ENCODE measurements around the gene EPHB4.
"Not testable (repeated sequence)": the region's sequence is repeated elsewhere in the genome, so short reads cannot be mapped to it uniquely, and the experiment has no call there.

The EPHB4 gene

DNA sequence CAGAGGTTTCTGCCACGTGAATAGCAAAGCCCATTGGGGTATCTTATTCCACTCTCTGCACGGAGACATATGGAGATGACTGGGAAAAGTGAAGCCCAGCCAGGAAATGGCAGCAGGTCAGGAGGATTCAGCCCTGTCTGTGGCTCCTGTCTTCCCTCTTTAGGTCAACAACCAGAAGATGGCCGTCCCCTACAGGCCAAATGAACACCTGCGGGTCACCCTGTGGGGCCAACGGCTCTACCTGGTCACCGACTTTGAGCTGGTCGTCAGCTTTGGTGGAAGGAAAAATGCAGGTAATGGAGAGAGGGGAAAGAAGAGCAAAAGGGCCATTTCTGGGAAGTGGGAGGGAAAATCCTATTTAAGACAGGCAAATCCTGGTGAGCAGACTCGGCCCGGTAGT, 38.3 kb downstream of the EPHB4 start:
- DNase-seq (ENCODE audit: low spot score): no peak

GRCh38 chr7:100786323-100786722, 41.0 kb downstream of the EPHB4 start:
- DNase-seq (ENCODE audit: low spot score): no peak

GRCh38 chr7:100785878-100786277, 41.4 kb downstream of the EPHB4 start:
- no peak for DNase-seq (ENCODE audit: low spot score)

- no peak for DNase-seq (ENCODE audit: low spot score)
These were observed 43.5 kb downstream of the EPHB4 start for GRCh38 chr7:100783804-100784203.

GRCh38 chr7:100781255-100781654, 46.1 kb downstream of the EPHB4 start:
- no peak for DNase-seq (ENCODE audit: low spot score)

- no peak for DNase-seq (ENCODE audit: low spot score)
These were observed 48.0 kb downstream of the EPHB4 start for GRCh38 chr7:100779359-100779758.

- no peak for DNase-seq (ENCODE audit: low spot score)
These were observed 49.2 kb downstream of the EPHB4 start for GRCh38 chr7:100778061-100778621.

- no peak for DNase-seq (ENCODE audit: low spot score)
These were observed 53.8 kb downstream of the EPHB4 start for GRCh38 chr7:100773491-100773890.

DNA sequence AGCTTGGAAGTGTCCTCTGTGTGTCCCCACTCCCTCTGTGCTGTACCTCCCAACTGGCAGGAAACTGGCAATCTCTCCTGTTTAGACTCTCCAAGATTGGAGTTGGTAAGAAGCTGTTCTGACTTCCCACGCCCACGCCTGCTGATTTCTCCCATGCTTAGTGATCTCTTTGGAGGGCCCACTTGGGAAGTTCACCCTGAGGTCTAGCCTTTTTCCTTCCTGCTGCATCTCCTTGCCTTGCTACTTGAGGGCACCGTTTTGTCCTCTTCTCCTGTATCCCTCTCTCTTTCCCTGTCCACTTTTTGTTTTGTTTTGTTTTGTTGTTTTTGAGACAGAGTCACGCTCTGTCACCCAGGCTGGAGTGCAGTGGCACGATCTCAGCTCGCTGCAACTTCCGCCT, 58.5 kb downstream of the EPHB4 start:
- no peak for DNase-seq (ENCODE audit: low spot score)

- DNase-seq (ENCODE audit: low spot score): no peak
These were observed 62.1 kb downstream of the EPHB4 start for GRCh38 chr7:100765250-100765649.

DNA sequence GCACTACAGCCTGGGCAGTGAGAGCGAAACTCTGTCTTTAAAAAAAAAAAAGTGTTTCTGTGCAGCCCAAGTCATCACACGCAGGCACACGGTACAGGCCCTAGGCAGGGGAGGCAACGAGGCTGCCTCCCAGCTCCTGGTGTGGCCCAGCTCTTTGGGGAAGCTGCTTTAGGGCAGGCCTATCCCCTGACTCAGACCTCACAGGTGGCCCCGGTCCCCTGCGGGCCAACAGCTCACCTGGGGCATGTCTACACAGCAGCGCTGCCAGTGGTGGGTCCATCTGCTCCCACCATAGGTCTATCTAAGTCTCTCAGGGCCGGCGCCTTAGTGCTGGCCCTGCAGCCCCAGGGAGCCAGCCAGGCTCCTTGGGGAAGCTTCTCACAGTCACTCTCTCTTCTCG, 62.5 kb downstream of the EPHB4 start:
- DNase-seq (ENCODE audit: low spot score): no peak

GRCh38 chr7:100763556-100764140, 63.7 kb downstream of the EPHB4 start:
- DNase-seq (ENCODE audit: low spot score): no peak

- DNase-seq (ENCODE audit: low spot score): not testable (repeated sequence)
These were observed 64.5 kb downstream of the EPHB4 start for GRCh38 chr7:100762841-100763240.

GRCh38 chr7:100759357-100760171, 67.8 kb downstream of the EPHB4 start:
- DNase-seq (ENCODE audit: low spot score): no peak

DNA sequence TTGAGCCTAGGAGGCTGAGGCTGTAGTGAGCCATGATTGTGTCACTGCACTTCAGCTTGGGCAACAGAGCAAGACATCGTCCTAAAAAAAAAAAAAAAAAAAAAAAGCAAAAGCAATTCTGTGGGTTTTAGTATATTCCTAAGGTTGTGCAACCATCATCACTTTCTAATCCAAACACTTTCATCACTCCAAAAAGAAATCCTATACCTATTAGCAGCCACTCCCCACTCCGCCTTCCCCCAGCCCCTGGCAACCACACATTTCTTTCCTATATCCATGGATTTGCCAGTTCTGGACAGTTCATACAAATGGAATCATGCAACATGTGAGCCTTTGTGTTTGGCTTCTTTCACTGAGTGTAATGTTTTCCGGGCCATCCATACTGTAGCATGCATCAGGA, 73.6 kb downstream of the EPHB4 start:
- no peak for DNase-seq (ENCODE audit: low spot score)

DNA sequence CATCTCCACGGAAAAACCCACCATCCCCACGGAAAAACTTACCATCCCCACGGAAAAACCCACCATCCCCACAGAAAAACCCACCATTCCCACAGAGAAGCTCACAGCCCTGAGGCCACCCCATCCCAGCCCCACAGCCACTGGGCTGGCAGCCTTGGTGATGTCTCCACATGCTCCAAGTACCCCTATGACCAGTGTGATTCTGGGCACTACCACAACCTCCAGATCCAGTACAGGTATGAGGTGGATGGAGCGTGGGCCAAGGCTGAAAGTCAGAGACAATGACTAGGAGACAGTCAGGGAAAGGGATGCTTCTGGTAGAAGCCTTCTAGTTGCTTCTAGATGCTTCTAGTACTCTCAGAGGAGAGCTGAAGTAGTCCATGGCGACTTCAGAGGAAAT, 74.3 kb downstream of the EPHB4 start:
- DNase-seq (ENCODE audit: low spot score): no peak
